Astrocyte of the spinal cord (primary cell): ENCODE data around the gene ALDOB.

ENCODE experiments used
- DNase-seq: peaks from one replicate; pipeline ENCODE4 v3.0.0; 2011; ENCODE audit warnings: low read depth, low spot score
- H3K4me3 ChIP-seq: 2 replicates; pipeline ENCODE4 v1.5.1; 2011; ENCODE audit warnings: low read depth, mild to moderate bottlenecking, low read length, moderate library complexity
- in situ Hi-C: cut with HindIII; loops from 2 replicates; pipeline ENCODE4 v1.10.0; 2017; ENCODE audit warnings: low sequenced_read_pairs
- TF ChIP-seq, protein P1 (sequence below): IDR thresholded peaks from 2 replicates; pipeline ENCODE4 v1.5.1; 2012; ENCODE audit warnings: low read depth, mild to moderate bottlenecking, low read length, inconsistent platforms

The ALDOB gene

GRCh38 chr9:101435601-101436079 is at the start of gene ALDOB:
ALDOB (minus strand) TSS chr9:101435774; CDS start chr9:101430887, 4,887 bp downstream.
- in situ Hi-C loops, result no loop called here
- no peak for DNase-seq
- TF ChIP-seq, protein P1, sequence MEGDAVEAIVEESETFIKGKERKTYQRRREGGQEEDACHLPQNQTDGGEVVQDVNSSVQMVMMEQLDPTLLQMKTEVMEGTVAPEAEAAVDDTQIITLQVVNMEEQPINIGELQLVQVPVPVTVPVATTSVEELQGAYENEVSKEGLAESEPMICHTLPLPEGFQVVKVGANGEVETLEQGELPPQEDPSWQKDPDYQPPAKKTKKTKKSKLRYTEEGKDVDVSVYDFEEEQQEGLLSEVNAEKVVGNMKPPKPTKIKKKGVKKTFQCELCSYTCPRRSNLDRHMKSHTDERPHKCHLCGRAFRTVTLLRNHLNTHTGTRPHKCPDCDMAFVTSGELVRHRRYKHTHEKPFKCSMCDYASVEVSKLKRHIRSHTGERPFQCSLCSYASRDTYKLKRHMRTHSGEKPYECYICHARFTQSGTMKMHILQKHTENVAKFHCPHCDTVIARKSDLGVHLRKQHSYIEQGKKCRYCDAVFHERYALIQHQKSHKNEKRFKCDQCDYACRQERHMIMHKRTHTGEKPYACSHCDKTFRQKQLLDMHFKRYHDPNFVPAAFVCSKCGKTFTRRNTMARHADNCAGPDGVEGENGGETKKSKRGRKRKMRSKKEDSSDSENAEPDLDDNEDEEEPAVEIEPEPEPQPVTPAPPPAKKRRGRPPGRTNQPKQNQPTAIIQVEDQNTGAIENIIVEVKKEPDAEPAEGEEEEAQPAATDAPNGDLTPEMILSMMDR, result no peak
- H3K4me3 ChIP-seq, result no peak within 1 kb of the TSS

DNA sequence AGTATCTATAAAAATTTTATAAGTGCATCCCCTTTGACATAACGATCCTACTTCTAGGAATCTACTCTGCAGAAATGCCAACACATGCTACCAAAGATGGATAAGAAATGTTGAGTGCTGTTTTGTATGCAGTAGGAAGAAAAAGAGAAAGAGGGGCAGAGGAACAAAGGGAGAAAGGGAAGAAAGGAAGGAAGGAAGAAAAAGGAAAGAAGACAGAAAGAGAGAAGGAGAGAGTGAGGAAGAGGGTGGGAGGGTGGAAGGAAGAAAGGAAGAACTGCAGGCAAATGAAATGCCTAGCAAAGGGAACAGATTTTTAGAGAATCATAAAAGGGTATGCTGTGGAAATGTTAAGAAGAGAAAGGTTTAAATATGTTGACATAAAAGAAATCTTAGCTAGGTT is 48.5 kb upstream of the ALDOB start:
- H3K4me3 ChIP-seq, result no peak overlapping the region
- TF ChIP-seq, protein P1, result no peak
- in situ Hi-C loops, result no loop called here
- DNase-seq, result no peak

GRCh38 chr9:101481261-101481660 is 45.7 kb upstream of the ALDOB start:
- H3K4me3 ChIP-seq, result no peak overlapping the region
- in situ Hi-C loops, result no loop called here
- no peak for DNase-seq
- TF ChIP-seq, protein P1, result no peak

GRCh38 chr9:101480386-101480785 is 44.8 kb upstream of the ALDOB start:
- DNase-seq, result no peak
- H3K4me3 ChIP-seq, result no peak overlapping the region
- in situ Hi-C loops, result no loop called here
- TF ChIP-seq, protein P1, result no peak

- in situ Hi-C loops, result no loop called here
- peak; percentile 28 for DNase-seq
- TF ChIP-seq, protein P1, result no peak
Observed at GRCh38 chr9:101479338-101480030, 43.9 kb upstream of the ALDOB start.

DNA sequence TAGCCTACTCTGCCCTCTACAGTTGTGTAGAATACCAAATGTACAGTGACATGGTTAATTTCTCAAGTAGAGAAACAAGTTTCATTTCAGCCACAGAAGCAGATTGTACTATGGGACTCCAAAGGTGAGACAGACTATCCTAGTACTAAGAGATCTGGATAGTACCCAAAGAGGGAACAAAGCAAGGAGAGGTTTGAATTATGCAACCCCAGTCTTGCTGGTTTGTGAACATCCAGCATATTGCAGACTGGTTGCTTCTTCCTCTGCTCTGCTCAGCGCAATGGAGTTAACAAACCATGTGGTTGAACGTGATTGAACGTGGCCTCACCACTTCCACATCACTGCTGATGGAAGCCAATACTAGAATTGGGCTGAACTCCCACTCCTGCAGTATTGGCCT is 43.3 kb upstream of the ALDOB start:
- no peak overlapping the region for H3K4me3 ChIP-seq
- in situ Hi-C loops, result no loop called here
- TF ChIP-seq, protein P1, result no peak
- DNase-seq, result no peak

More at GRCh38 chr9:101479338-101480030, 43.9 kb upstream of the ALDOB start:
- no peak overlapping the region for H3K4me3 ChIP-seq

- DNase-seq, result no peak
- in situ Hi-C loops, result no loop called here
- no peak overlapping the region for H3K4me3 ChIP-seq
- TF ChIP-seq, protein P1, result no peak
Observed at GRCh38 chr9:101478444-101478843, 42.9 kb upstream of the ALDOB start.
